CD1c-positive myeloid dendritic cell (primary cell): ENCODE results near the gene TMPRSS5.
"Not testable (repeated sequence)": the region's sequence is repeated elsewhere in the genome, so short reads cannot be mapped to it uniquely, and the experiment has no call there.

ENCODE experiments used
- DNase-seq: peaks from one replicate; pipeline ENCODE4 v3.0.0-alpha.2; 2016; ENCODE audit errors: extremely low spot score

The TMPRSS5 gene

DNA sequence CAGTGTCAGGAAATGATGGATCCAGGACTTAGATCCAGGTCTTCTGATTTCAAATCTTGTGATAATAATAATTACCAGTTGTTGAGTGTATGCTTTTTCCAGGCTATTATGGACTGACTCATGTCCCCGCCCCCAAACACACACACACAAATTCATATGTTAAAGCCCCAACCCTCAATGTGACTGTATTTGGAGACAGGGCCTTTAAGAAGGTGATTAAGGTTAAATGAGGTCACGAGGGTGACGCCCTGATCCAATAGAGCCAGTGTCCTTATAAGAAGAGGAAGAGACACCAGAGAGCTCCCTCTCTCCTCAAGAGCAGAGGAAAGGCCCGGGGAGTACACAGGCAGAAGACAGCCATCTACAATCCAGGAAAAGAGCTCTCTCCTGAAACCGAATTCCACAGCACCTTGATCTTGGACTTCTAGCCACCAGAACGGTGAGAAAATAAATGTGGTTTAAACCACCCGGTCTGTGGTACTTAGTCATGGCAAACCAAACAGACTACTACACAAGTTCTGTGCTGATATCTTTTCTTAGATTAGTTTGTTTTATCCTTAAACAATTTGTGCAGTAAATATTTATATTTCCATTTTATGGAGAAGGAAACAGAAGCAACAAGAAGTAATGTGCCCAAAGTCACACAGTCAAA, 8.2 kb downstream of the TMPRSS5 start:
- no peak for DNase-seq

DNA sequence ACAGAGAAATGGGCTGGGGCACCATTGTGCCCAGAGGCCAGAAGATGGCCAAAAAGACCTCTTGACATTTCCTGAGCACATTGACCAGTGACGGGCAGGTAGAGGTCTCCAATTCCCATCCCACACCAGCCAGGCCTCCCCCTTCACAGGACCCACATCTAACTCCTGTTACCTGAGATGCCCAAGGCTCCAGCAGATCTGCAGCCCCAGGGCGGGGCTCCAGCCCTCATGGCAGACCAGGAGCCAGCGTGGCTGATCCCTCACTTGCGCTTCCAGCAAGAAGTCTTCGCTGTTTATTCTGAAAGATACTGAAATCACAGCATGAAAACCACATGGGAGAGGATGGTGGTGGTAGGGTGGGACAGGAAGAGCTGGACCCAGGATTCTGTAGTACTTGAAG, 9.0 kb downstream of the TMPRSS5 start:
- DNase-seq: no peak

DNA sequence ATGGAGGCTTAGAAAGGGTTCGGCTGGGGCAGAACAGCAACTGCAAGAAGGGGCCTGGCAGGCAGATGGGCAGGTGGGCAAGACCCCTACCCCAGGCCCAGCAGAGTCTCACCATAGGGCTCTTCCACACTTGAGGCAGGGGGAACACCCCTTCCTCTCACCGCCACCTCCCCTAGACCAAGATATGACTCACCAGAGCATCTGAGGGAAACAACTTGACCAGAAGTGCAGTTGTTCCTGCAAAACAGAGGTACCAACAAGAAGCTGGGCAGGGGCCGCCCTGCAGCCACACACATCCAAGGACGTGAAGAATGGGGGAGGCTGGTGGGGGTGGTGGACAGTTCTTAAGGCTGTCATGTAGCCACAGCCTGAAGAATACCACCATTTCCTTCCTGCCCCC, 10.9 kb downstream of the TMPRSS5 start:
- DNase-seq: no peak

DNA sequence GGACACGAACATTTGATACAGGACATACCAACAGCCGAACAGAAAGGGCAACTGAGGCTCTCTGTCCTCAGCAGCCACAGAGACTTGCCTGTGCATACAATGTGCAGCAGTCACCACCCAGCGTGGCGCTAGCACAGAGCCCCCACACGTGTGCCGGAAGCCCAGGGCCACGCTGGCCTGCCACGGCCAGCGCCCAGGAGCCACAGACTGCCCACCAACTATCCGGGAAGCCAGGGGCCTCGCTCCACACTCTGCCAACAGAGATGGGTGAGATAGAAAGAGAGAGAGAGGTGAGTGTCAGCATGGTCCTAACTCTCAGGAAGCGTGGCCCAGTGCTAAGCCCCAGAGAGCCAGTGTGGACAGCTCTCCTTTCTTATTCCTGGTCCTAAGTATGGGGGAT, 11.7 kb downstream of the TMPRSS5 start:
- no peak for DNase-seq

DNA sequence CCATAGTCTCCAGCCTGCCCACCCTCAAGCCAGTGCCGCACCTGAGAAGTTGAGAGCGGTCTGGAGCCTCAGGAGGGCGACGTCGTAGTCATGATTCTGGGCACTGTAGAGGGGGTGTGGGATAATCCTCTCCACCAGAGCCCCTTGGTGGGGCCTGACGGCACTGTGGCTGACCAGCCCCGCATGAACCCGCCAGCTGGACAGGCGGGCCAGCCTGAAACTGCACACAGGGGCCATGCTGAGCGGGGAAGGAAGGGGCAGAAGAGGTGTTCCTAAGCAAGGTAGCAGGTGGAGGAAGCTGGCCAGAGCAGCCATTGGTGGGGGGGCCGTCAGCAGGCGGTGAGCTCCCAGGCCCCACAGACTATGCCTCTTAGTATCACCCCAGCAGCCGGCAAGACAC, 13.1 kb downstream of the TMPRSS5 start:
- no peak for DNase-seq

DNA sequence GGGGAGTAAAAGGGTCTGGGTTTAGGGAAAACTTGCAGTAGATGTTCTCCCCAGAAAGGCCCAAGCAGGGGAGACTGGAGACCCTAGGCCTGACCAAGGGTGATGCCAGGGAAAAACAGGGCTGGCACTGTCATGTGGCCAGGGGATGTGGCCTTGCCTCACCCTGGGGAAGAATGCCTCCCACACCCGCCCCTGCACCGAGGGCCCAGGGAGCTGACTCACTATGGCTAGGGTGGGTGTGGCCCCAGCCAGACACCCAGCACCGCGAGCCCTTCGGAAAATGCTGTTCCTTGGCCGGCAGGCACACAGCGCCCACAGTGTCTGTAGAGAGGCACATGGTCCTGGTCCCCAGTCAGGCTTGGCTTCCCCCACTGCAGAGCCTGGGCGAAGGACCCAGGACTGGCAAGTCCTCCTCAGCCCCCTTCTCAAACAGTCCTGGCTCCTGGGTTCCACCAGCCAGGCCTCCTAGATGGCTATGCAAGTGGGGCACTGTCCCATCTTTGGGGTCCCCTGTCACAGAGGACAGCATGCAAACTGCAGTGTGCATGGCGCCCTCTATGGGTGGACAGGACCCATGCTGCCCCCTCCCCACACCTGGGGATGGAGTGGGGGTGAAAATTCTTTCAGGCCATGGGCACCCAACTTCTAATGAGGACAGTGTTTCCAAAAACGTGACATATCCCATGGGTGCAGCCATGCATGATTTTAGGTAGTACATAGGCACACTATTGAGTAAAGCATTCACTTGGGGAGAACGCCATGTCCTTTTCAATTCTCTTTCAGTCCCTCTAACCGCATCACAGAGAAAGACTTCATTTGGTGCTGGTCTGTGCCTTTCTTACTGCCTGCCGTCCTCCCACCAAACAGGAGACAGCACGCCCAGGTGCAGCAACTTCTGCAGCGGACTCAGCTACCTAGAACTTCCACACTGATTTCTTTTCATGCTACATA, 15.2 kb downstream of the TMPRSS5 start:
- peak; percentile 74 for DNase-seq

DNA sequence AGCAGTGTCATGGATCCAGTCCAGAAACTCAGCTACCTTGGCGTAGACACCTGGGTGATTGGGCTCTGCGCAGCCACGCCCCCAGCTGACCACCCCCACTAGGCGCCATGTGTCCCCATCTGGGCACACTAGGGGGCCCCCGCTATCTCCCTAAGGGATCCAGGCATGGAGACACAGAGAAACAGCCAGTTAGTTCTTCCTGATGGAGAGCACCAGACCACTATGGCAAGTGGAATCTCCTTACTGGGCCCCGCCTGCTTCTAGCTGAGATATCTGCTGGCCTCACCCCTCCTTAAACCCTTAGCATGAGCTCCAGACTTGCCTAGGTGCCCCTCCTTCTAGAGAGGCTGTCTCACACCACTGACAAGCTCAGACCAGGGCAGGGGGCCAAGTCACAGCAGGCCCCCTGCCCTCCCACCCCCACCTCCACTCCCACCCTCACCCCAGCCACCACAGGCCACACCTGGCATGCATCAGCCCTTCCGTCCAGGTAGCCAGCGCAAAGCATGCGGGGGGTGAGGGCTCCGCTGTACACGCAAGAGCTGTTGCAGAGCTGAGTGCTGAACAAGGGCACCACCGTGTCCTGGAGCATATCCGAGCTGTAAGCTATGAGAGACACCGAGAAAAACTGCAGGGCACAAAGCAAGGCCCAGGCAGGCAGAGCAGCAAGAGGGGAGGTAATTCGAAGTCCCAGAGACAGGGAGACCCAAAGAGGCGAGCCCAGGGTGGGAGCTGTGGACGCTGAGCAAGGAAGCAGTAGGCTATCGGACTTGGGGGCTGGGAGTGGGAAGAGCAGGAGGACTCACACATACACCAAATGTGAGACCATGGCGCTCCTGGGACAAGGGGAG, 16.1 kb downstream of the TMPRSS5 start:
- no peak for DNase-seq

DNA sequence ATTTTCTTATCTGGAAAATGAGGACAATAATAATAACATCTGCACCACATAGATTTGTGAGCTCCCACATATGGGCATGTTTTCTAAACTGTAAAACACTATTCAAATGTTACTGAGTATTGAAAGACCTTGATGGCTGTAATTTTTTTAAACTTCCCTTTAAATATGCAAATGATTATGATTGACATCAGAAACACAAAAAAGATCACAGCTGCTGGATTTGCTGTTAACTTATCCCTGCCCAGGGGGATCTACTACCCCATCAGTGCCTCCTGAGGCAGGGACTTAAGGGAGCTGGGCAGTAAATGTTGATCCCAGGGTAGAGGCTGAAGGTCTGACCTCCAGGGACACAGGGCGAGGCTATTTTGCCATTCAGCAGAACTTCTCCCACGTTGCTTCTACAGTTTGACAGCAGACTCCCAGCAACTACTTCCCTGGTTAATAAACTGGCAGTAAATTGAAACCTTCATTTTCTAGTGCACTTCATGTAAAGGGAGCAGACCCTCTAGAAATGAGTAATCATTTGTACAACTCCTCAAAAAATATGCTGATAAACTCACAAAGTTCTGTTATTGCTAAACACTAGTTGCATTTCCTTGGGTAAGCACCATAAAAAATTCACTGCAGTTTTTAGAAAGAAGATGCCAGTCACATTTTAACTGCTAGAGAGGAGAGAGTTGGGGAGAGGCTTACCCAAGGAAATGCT, 20.3 kb downstream of the TMPRSS5 start:
- DNase-seq: peak; percentile 43

DNA sequence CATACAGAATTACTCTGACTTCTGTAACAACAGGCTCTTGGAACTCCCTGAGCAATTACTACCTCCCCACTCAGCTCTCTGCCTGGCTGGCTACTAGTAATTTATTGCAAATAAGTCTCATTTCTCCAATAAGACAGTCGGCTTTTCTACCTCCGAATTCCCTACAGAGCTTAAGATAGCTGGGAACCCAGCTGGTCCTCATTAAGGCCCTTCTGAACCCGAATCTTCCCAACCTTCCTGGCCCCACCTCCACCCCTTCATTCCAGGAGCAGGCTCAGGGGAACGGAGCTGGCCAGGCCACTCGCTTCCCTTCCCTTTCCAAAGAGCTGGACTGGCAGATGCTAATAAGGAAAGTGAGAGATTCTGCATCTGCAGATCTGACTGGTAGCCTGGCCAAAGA, 21.6 kb downstream of the TMPRSS5 start:
- DNase-seq: no peak

DNA sequence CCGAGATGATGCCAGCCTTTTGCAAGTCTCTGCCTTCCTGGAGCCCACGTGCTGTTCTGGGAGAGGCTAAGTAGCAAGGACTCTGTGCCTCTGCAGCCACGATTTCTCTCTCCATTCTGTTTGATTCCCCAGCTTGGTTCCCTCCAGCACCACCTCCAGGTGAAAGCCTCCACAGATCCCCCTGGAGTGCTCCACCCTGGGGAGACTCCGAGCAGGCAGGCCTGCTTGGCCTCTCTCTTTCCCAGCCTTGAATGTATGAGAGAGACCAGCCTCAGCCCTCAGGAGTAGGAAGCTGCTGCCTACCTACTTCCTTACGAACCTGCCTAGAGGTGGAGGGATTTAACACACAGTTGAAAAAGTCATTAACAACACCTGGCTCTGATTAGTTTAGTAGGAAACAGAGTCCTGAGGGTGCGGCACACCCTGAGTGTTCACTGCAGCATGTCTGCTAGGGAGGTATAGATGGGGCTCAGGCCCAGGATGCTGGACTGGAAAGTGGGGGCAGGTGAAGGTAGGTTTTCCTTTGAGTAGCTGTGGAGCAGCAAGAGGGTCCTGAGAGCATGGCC, 22.5 kb downstream of the TMPRSS5 start:
- DNase-seq: no peak

DNA sequence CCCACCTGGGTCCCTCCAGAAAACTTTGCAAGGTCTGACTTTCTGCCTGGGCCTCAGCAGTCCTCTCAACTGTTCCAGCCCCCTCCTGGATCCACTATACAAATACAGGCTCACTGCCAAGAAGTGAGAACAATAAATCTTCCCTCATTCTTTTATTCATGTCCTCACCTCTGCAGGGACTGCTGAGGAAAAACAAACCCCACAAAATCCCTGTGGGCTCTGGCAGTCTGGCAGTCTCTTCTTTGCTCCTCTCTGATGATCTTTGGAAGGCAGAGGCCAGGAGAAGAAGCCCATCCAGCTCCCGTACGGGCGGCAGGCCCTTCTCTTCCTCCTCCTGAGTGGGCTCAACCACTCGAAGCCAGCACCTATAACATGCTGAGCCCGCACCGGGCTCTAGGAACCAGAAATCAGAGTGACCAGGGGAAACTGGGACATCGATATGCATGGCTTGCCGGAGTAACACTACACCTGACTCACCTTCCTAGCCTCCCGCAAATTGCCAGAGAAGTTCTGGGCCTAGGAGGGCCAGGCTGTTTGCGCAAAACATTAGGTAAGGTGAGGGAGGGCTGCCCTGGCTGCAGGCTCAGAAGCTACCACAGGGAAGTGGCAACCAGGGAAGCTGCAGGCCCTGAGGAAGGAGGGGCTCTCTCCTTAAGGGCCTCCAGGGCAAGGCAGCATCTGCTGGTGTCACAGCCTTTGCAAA, 24.2 kb downstream of the TMPRSS5 start:
- DNase-seq: no peak

DNA sequence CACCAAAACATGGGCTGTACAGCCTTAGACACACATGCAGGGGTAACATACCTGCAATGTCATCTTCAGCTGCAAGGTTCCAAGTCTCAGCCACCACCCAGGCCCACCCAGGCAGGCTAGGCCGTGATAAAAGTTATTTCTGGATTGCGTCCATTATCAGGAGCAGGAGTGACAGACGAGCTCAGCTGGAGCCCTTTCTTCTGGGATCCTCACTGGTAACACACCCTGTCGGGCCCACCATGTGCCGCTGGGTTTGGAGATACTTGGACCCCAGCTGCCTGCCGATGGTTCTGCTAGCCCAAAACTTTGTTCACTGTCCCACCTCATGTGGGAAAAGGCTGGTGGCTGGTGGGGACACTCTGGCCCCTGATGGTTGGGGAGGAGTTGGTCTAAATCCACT, 24.8 kb downstream of the TMPRSS5 start:
- no peak for DNase-seq

DNA sequence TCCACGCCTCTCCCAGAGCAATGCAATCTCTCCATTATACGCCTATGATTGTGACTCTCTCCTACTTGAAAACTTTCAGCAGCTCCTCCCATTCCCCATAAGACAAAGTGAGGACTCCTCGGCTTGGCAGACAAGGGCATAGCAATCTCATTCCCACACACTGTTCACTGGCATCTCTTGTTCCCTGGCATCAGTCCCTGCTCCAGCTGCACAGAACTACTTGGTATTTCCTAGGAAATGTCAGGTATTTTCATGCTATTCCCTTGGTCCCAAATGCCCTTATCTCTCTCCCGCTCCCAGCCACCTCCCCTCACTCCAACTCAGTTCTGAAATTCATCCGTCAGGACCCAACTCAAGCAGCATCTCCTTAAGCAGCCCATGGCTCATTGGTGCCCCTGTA, 28.4 kb downstream of the TMPRSS5 start:
- no peak for DNase-seq

DNA sequence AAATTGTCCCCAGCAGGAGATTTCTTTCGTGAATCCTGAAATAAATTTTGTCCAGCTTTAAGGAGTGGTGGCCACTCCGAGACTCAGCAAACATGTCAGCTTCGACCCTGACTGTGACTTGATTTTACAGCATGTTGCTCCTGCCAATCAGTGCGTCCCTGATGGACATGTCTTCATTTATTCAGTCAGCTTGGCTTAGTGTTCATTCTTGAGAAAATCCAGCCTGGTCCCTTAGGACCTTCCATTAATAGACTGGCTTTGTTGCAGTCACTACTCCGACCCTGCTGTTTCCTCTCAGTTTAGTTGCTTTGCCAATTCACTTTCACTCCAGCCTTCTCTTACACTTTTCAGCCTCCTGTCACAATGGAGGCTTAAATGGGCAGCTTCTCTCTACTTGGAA, 30.5 kb downstream of the TMPRSS5 start:
- DNase-seq: no peak

DNA sequence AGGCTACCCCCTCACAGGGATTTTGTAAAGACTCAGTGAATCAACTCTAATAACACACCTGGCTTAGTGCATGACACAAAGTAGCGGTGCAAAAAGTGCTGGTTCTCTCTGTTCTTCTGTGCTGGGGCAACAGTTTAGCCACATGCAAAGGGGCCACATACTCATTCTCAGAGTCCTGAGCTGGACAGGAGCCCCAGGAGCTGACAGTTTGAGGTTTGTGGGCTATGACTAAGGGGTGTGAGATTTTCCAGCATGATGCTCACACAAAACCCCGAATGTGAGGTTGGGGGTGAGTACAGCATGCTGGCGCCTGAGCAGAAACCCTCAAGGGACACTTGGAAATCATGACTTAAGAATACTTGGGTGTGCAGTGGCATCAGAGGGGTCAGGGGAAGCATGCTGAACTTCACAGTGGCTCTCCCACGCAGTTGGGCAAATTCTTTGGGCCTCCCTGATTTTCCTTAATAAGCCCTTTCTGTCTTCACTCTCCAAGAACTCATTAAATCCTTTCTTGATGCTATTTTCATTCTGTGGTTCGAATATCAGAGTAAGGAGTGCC, 31.0 kb downstream of the TMPRSS5 start:
- no peak for DNase-seq

DNA sequence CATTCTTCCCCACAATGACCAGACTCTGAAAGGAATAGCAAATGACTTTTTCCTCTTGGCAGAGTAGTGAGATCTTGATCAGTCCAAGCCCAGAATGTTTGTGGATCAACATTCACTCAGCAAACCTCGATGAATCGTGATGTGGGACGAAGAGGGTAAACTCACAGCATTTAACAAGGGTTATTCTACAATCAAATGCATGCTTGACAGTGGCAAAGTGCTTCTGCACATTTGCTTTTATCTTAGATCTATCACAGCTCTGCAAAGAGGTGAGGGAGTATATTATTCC, 31.8 kb downstream of the TMPRSS5 start:
- DNase-seq: no peak

DNA sequence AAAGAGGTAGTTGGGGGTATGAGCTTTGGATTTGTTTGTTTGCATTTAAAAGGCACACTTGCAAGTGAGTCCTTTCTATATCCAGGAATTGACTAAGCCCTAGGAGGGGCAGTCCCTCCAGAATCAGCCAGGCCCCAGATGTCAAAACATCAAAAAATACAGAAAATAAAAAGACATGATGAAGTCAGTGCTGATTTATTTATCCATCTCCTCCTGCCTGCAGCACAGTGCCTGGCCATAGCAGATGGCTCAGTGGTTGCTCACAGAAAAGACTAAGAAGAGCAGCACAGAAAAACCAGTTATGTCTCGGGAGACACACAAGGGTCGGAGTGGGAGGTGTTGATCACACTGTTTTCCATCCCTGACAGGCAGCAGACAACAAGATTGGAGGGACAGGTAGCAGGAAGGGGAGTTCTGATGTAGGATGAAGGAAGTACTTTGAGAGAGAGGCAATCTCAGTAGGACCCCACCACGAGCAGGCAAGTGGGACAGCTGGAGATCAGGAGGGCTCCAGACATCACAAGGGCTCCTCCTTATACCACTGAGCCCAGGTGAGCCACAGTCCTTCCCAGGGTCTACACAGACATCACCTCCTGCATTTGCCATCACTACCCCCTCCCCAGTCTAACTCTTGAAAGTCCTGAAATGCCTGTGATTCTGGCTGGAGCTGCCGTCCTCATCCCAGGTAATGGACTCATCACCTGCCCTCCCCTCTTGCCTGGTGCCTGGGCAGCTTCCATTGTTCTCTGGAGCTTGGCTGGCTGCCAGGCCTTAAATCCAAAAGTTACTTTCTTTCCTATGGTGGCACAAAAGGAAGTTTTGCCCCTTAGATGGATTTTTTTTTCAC, 32.3 kb downstream of the TMPRSS5 start:
- DNase-seq: no peak

DNA sequence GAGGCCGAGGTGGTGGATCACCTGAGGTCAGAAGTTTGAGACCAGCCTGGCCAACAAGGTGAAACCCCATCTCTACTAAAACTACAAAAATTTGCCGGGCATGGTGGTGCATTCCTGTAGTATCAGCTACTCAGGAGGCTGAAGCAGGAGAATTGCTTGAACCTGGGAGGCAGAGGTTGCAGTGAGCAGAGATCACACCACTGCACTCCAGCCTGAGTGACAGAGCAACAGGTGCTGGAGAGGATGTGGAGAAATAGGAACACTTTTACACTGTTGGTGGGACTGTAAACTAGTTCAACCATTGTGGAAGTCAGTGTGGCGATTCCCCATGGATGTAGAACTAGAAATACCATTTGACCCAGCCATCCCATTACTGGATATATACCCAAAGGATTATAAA, 34.2 kb downstream of the TMPRSS5 start:
- not testable (repeated sequence) for DNase-seq

DNA sequence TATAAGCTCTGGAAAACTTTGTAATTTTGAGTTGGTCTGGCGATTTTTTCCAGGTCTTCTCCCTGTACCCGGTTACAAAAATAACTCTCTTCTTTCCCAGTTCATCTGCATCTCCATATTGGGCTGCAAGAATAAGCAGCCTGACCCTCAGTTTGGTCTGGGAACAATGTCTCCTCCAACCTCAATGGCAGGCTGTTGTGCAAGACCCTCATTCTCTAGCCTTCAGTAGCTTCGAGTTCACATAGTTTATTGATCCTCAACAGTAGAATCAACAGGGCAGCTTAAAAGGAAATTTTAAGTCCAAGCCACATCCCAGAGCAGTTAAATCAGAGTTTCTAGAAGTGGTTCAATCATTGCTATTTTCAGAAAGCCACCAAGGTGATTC, 35.3 kb downstream of the TMPRSS5 start:
- no peak for DNase-seq
